DMS 273 (cell line): ENCODE results near the gene HUNK.

Experiments
- DNase-seq: peaks from one replicate; lab custom pipeline; 2025; ENCODE audit not compliant: unreplicated experiment; lab: John Stamatoyannopoulos, UW

HUNK gene

GRCh38 chr21:32044205-32045180 is 171.7 kb downstream of the HUNK start:
- no peak for DNase-seq

- no peak for DNase-seq
Observed at GRCh38 chr21:32046191-32046590, 173.4 kb downstream of the HUNK start.

GRCh38 chr21:32048353-32048752 is 175.5 kb downstream of the HUNK start:
- DNase-seq: no peak
